Nephron (organoid): ENCODE measurements around the gene CETN1.
A peak's percentile ranks its signal among the peaks of the same experiment; 100 is the strongest.

Experiments used
- H3K27ac Mint-ChIP-seq, 3 experiments: 2 replicates each; pipeline ENCODE4 v1.8.0; 2020; ENCODE audit warnings: mixed read lengths in 3 of 3, mild to moderate bottlenecking in 2 of 3, moderate library complexity in 1 of 3
- H3K27me3 Mint-ChIP-seq: 2 replicates; pipeline ENCODE4 v1.8.0; 2021; ENCODE audit warnings: low read depth, mild to moderate bottlenecking, moderate library complexity, mixed read lengths
- H3K36me3 Mint-ChIP-seq: 2 replicates; pipeline ENCODE4 v1.8.0; 2020; ENCODE audit warnings: low read depth, mixed read lengths
- H3K4me1 Mint-ChIP-seq: 2 replicates; pipeline ENCODE4 v1.8.0; 2020; ENCODE audit warnings: mixed read lengths
- H3K4me3 Mint-ChIP-seq, 3 experiments: 2 replicates each; pipeline ENCODE4 v1.8.0; 2020; ENCODE audit warnings: mild to moderate bottlenecking in 3 of 3, mixed read lengths in 3 of 3, moderate library complexity in 2 of 3
- H3K9me3 Mint-ChIP-seq: 2 replicates; pipeline ENCODE4 v1.8.0; 2020; ENCODE audit warnings: mixed read lengths
- CTCF ChIP-seq, 3 experiments: fragments of 200-600 bp; sonication (generic); IDR thresholded peaks; one replicate each; pipeline ENCODE4 v1.5.0; 2021; ENCODE audit warnings: antibody characterized with exemption in 3 of 3; ENCODE audit not compliant: unreplicated experiment in 3 of 3

The CETN1 gene

GRCh38 chr18:568731-569130, 11.4 kb upstream of the CETN1 start:
- no peaks in the 10 kb centered on the region for H3K9me3 Mint-ChIP-seq
- peaks cover 14% of the 10 kb centered on the region for H3K27me3 Mint-ChIP-seq
- TF ChIP-seq CTCF (IDR thresholded peaks at IDR 0.05; ENCODE audit: unreplicated experiment in 3 of 3): no peak
- no peaks in the 10 kb centered on the region for H3K36me3 Mint-ChIP-seq
- no peak overlapping the region for H3K4me3 Mint-ChIP-seq
- H3K4me1 Mint-ChIP-seq: peaks cover 48% of the 10 kb centered on the region
- no peak overlapping the region for H3K27ac Mint-ChIP-seq

GRCh38 chr18:570256-570655, 9.9 kb upstream of the CETN1 start:
- peaks cover 55% of the 10 kb centered on the region for H3K4me1 Mint-ChIP-seq

GRCh38 chr18:570697-571096, 9.5 kb upstream of the CETN1 start:
- Mint-ChIP-seq H3K4me1 (peaks cover 58% of the 10 kb centered on the region), H3K36me3 (no peaks in the 10 kb centered on the region)

More at GRCh38 chr18:570256-570655, 9.9 kb upstream of the CETN1 start:
- peaks cover 10% of the 10 kb centered on the region for H3K27me3 Mint-ChIP-seq
- no peak overlapping the region for H3K4me3 Mint-ChIP-seq
- H3K27ac Mint-ChIP-seq: peak overlapping the region in 1 of 3 experiments; percentile 61
- no peaks in the 10 kb centered on the region for H3K9me3 Mint-ChIP-seq
- no peak for TF ChIP-seq CTCF (IDR thresholded peaks at IDR 0.05; ENCODE audit: unreplicated experiment in 3 of 3)
- no peaks in the 10 kb centered on the region for H3K36me3 Mint-ChIP-seq

GRCh38 chr18:572091-572830, 7.9 kb upstream of the CETN1 start:
- H3K36me3 Mint-ChIP-seq: no peaks in the 10 kb centered on the region

More at GRCh38 chr18:570697-571096, 9.5 kb upstream of the CETN1 start:
- H3K4me3 Mint-ChIP-seq: no peak overlapping the region
- TF ChIP-seq CTCF (IDR thresholded peaks at IDR 0.05; ENCODE audit: unreplicated experiment in 3 of 3): no peak
- peaks cover 8% of the 10 kb centered on the region for H3K27me3 Mint-ChIP-seq
- no peaks in the 10 kb centered on the region for H3K9me3 Mint-ChIP-seq
- H3K27ac Mint-ChIP-seq: no peak overlapping the region

GRCh38 chr18:572831-573289, 7.3 kb upstream of the CETN1 start:
- H3K27me3 Mint-ChIP-seq: peaks cover 7% of the 10 kb centered on the region
- peak overlapping the region; percentile 69 to 88 (median 80) for H3K27ac Mint-ChIP-seq
- peaks cover 55% of the 10 kb centered on the region for H3K4me1 Mint-ChIP-seq
- H3K4me3 Mint-ChIP-seq: no peak overlapping the region
- no peaks in the 10 kb centered on the region for H3K36me3 Mint-ChIP-seq
- H3K9me3 Mint-ChIP-seq: no peaks in the 10 kb centered on the region
- TF ChIP-seq CTCF (IDR thresholded peaks at IDR 0.05; ENCODE audit: unreplicated experiment in 3 of 3): no peak

More at GRCh38 chr18:572091-572830, 7.9 kb upstream of the CETN1 start:
- H3K9me3 Mint-ChIP-seq: no peaks in the 10 kb centered on the region
- H3K4me1 Mint-ChIP-seq: peaks cover 54% of the 10 kb centered on the region
- H3K27ac Mint-ChIP-seq: peak overlapping the region; percentile 69 to 88 (median 80)
- H3K4me3 Mint-ChIP-seq: no peak overlapping the region
- no peak for TF ChIP-seq CTCF (IDR thresholded peaks at IDR 0.05; ENCODE audit: unreplicated experiment in 3 of 3)
- H3K27me3 Mint-ChIP-seq: peaks cover 7% of the 10 kb centered on the region

- H3K27me3 Mint-ChIP-seq: peaks cover 7% of the 10 kb centered on the region
- no peak for TF ChIP-seq CTCF (IDR thresholded peaks at IDR 0.05; ENCODE audit: unreplicated experiment in 3 of 3)
- no peak overlapping the region for H3K4me3 Mint-ChIP-seq
- H3K4me1 Mint-ChIP-seq: peaks cover 56% of the 10 kb centered on the region
- H3K9me3 Mint-ChIP-seq: no peaks in the 10 kb centered on the region
- H3K27ac Mint-ChIP-seq: peak overlapping the region in 2 of 3 experiments; percentile 69 to 88
- no peaks in the 10 kb centered on the region for H3K36me3 Mint-ChIP-seq
Observed at GRCh38 chr18:573385-573784, 6.8 kb upstream of the CETN1 start.
